GM12865 (cell line): ENCODE measurements around the gene ALG1.
"Not testable (repeated sequence)": the region's sequence is repeated elsewhere in the genome, so short reads cannot be mapped to it uniquely, and the experiment has no call there.

Source experiments
- DNase-seq: peaks from one replicate; pipeline ENCODE4 v3.0.0; 2010; ENCODE audit warnings: low read depth
- H3K4me3 ChIP-seq: 2 replicates; pipeline ENCODE4 v1.5.1; 2011; ENCODE audit warnings: mild to moderate bottlenecking, low read depth, low read length, control low read depth
- CTCF ChIP-seq: IDR thresholded peaks from 2 replicates; pipeline ENCODE4 v1.5.1; 2011; ENCODE audit warnings: low read length, control low read depth, low read depth, inconsistent platforms; ENCODE audit not compliant: insufficient read depth; ENCODE audit errors: missing control alignments

ALG1 gene

GRCh38 chr16:5084802-5085201 lies 13.2 kb downstream of the ALG1 start:
- DNase-seq: peak; percentile 75
- TF ChIP-seq CTCF: peak; percentile 62
- not testable (repeated sequence) for H3K4me3 ChIP-seq

- H3K4me3 ChIP-seq, DNase-seq: not testable (repeated sequence)
These were observed 14.1 kb downstream of the ALG1 start for GRCh38 chr16:5085716-5086115.

GRCh38 chr16:5088086-5088790 lies 16.6 kb downstream of the ALG1 start:
- DNase-seq, H3K4me3 ChIP-seq: not testable (repeated sequence)

GRCh38 chr16:5088936-5089335 lies 17.3 kb downstream of the ALG1 start:
- not testable (repeated sequence) for DNase-seq, H3K4me3 ChIP-seq

GRCh38 chr16:5089911-5090555 lies 18.4 kb downstream of the ALG1 start:
- H3K4me3 ChIP-seq, DNase-seq: not testable (repeated sequence)

GRCh38 chr16:5090592-5090991 lies 18.9 kb downstream of the ALG1 start:
- not testable (repeated sequence) for DNase-seq, H3K4me3 ChIP-seq

GRCh38 chr16:5093081-5093480 lies 21.4 kb downstream of the ALG1 start:
- not testable (repeated sequence) for DNase-seq, H3K4me3 ChIP-seq

GRCh38 chr16:5093746-5094145 lies 22.1 kb downstream of the ALG1 start:
- DNase-seq, H3K4me3 ChIP-seq: not testable (repeated sequence)

GRCh38 chr16:5095145-5095830 lies 23.6 kb downstream of the ALG1 start:
- not testable (repeated sequence) for H3K4me3 ChIP-seq, DNase-seq

- H3K4me3 ChIP-seq: peak overlapping the region; percentile 76
- not testable (repeated sequence) for DNase-seq
These were observed 24.9 kb downstream of the ALG1 start for GRCh38 chr16:5096437-5097060.

GRCh38 chr16:5097061-5097469 lies 25.4 kb downstream of the ALG1 start:
- DNase-seq: peak; percentile 51
- peak overlapping the region; percentile 76 for H3K4me3 ChIP-seq

GRCh38 chr16:5097470-5098220 lies 26.0 kb downstream of the ALG1 start, which contains the start of gene EEF2KMT:
EEF2KMT (minus strand) TSS chr16:5097795; CDS start chr16:5097739, 56 bp downstream.
- H3K4me3 ChIP-seq: peak within 1 kb of the TSS; percentile 76
- peak; percentile 99 for DNase-seq

GRCh38 chr16:5098221-5099159 lies 26.8 kb downstream of the ALG1 start:
- DNase-seq: peak; percentile 70
- peak overlapping the region; percentile 64 for H3K4me3 ChIP-seq

GRCh38 chr16:5099174-5099573 lies 27.5 kb downstream of the ALG1 start:
- H3K4me3 ChIP-seq, DNase-seq: not testable (repeated sequence)

- H3K4me3 ChIP-seq: not testable (repeated sequence)
These were observed 31.8 kb downstream of the ALG1 start for GRCh38 chr16:5103296-5104032.

GRCh38 chr16:5105039-5105438 lies 33.4 kb downstream of the ALG1 start:
- H3K4me3 ChIP-seq, DNase-seq: not testable (repeated sequence)

More at GRCh38 chr16:5103296-5104032, 31.8 kb downstream of the ALG1 start:
- not testable (repeated sequence) for DNase-seq
